ENCODE data around the gene GLP2R.

GLP2R gene

GRCh38 chr17:9813166-9813565 is 12.6 kb upstream of the GLP2R start:
- TF ChIP-seq CTCF (IDR thresholded peaks at IDR 0.05; ENCODE audit: low read depth, low read length), result no peak
- DNase-seq (ENCODE audit: extremely low read depth, low read depth), result no peak

GRCh38 chr17:9814337-9814945 is 11.3 kb upstream of the GLP2R start:
- no peak for DNase-seq (ENCODE audit: extremely low read depth, low read depth)
- TF ChIP-seq CTCF (IDR thresholded peaks at IDR 0.05; ENCODE audit: low read depth, low read length), result no peak

- TF ChIP-seq CTCF (IDR thresholded peaks at IDR 0.05; ENCODE audit: low read depth, low read length), result no peak
- no peak for DNase-seq (ENCODE audit: extremely low read depth, low read depth)
Measured at GRCh38 chr17:9816472-9816871, 9.3 kb upstream of the GLP2R start.

- DNase-seq (ENCODE audit: extremely low read depth, low read depth), result no peak
- no peak for TF ChIP-seq CTCF (IDR thresholded peaks at IDR 0.05; ENCODE audit: low read depth, low read length)
Measured at GRCh38 chr17:9817086-9817485, 8.6 kb upstream of the GLP2R start.

GRCh38 chr17:9818760-9819159 is 7.0 kb upstream of the GLP2R start:
- TF ChIP-seq CTCF (IDR thresholded peaks at IDR 0.05; ENCODE audit: low read depth, low read length), result no peak
- DNase-seq (ENCODE audit: extremely low read depth, low read depth), result no peak

GRCh38 chr17:9820448-9820847 is 5.3 kb upstream of the GLP2R start:
- no peak for TF ChIP-seq CTCF (IDR thresholded peaks at IDR 0.05; ENCODE audit: low read depth, low read length)
- DNase-seq (ENCODE audit: extremely low read depth, low read depth), result no peak

- no peak for TF ChIP-seq CTCF (IDR thresholded peaks at IDR 0.05; ENCODE audit: low read depth, low read length)
- DNase-seq (ENCODE audit: extremely low read depth, low read depth), result no peak
Measured at GRCh38 chr17:9821921-9822320, 3.8 kb upstream of the GLP2R start, which contains the start of gene GSG1L2. GSG1L2 (minus strand) TSS chr17:9822079; CDS start chr17:9822071, 8 bp downstream.
